HEK293 (cell line): ENCODE results near the gene ASF1B.

ENCODE experiments used
- CTCF ChIA-PET: fragments of 350-600 bp; formaldehyde crosslinking; extraction: SDS; loops from one replicate; lab custom pipeline; 2021; ENCODE audit warnings: antibody characterized with exemption; lab: Yijun Ruan, JAX
- POLR2A ChIA-PET: fragments of 300-600 bp; formaldehyde crosslinking; extraction: SDS; loops from one replicate; lab custom pipeline; 2020; ENCODE audit warnings: antibody characterized with exemption, inconsistent platforms; lab: Yijun Ruan, JAX
- H3K27ac ChIP-seq: fragments of 200-500 bp; sonication (Bioruptor generic); 2 replicates; pipeline ENCODE4 v1.5.1; 2014; ENCODE audit warnings: low read depth, low read length, control low read depth, inconsistent platforms; ENCODE audit errors: extremely low read depth
- H3K36me3 ChIP-seq, 2 experiments: fragments of 200-500 bp in 1 of 2; sonication (Bioruptor generic) in 1 of 2; 1 replicate in 1 of 2; 2 replicates in 1 of 2; pipeline ENCODE4 v1.5.1; 2014 to 2017; ENCODE audit warnings: inconsistent platforms in 2 of 2, low read length in 2 of 2; ENCODE audit not compliant: control insufficient read depth in 2 of 2, insufficient read depth in 1 of 2
- H3K4me1 ChIP-seq: fragments of 200-500 bp; sonication (Bioruptor generic); 2 replicates; pipeline ENCODE4 v1.5.1; 2014; ENCODE audit warnings: mild to moderate bottlenecking, low read length, inconsistent platforms; ENCODE audit not compliant: control insufficient read depth, insufficient read depth
- H3K4me3 ChIP-seq: 2 replicates; pipeline ENCODE4 v1.5.1; 2011; ENCODE audit warnings: low read depth, mild to moderate bottlenecking, control low read depth, low read length, moderate library complexity
- H3K9me3 ChIP-seq: fragments of 200-500 bp; sonication (Bioruptor generic); 2 replicates; pipeline ENCODE4 v1.5.1; 2014; ENCODE audit warnings: low read depth, low read length, inconsistent platforms; ENCODE audit not compliant: control insufficient read depth, insufficient read depth
- BCL11B ChIP-seq: fragments of 450-650 bp; formaldehyde crosslinking; IDR thresholded peaks from 2 replicates; pipeline ENCODE4 v1.5.1; 2016; ENCODE audit warnings: low read depth, missing biosample characterization, missing genetic modification characterization
- GLIS1 ChIP-seq: fragments of 450-650 bp; formaldehyde crosslinking; IDR thresholded peaks from 2 replicates; pipeline ENCODE4 v1.5.1; 2016; ENCODE audit warnings: missing biosample characterization, missing genetic modification characterization
- GLIS2 ChIP-seq: fragments of 450-650 bp; formaldehyde crosslinking; IDR thresholded peaks from 2 replicates; pipeline ENCODE4 v1.5.1; 2016; ENCODE audit warnings: missing biosample characterization, missing genetic modification characterization
- HOXA7 ChIP-seq: sonication (generic); formaldehyde crosslinking; IDR thresholded peaks from 2 replicates; pipeline ENCODE4 v1.8.1; 2022; ENCODE audit warnings: missing genetic modification reagents, borderline replicate concordance
- HOXC10 ChIP-seq: sonication (generic); formaldehyde crosslinking; IDR thresholded peaks from 2 replicates; pipeline ENCODE4 v1.8.1; 2023; ENCODE audit warnings: mild to moderate bottlenecking, missing genetic modification reagents
- ZBTB7A ChIP-seq: fragments of 450-650 bp; formaldehyde crosslinking; IDR thresholded peaks from 2 replicates; pipeline ENCODE4 v1.5.1; 2016; ENCODE audit warnings: low read depth, missing biosample characterization, missing genetic modification characterization
- ZNF132 ChIP-seq: fragments of 450-650 bp; formaldehyde crosslinking; IDR thresholded peaks from 2 replicates; pipeline ENCODE4 v1.5.1; 2017; ENCODE audit warnings: missing biosample characterization, missing genetic modification characterization, borderline replicate concordance
- ZNF16 ChIP-seq: fragments of 450-650 bp; formaldehyde crosslinking; IDR thresholded peaks from 2 replicates; pipeline ENCODE4 v1.5.1; 2016; ENCODE audit warnings: low read depth, missing biosample characterization, missing genetic modification characterization
- ZNF391 ChIP-seq: fragments of 450-650 bp; formaldehyde crosslinking; IDR thresholded peaks from 2 replicates; pipeline ENCODE4 v1.5.1; 2016; ENCODE audit warnings: low read depth, missing biosample characterization, missing genetic modification characterization, borderline replicate concordance
- ZNF426 ChIP-seq: fragments of 450-650 bp; formaldehyde crosslinking; IDR thresholded peaks from 2 replicates; pipeline ENCODE4 v1.5.1; 2017; ENCODE audit warnings: missing biosample characterization, missing genetic modification characterization, mild to moderate bottlenecking, inconsistent platforms, moderate library complexity
- ZNF513 ChIP-seq: fragments of 450-650 bp; IDR thresholded peaks from 2 replicates; pipeline ENCODE4 v1.5.1; 2018; ENCODE audit warnings: missing biosample characterization, missing genetic modification characterization
- TF ChIP-seq, protein P1 (sequence below): fragments of 450-650 bp; formaldehyde crosslinking; IDR thresholded peaks from 2 replicates; pipeline ENCODE4 v1.5.1; 2016; ENCODE audit warnings: missing biosample characterization, missing genetic modification characterization
- TF ChIP-seq, protein P2 (sequence below): fragments of 450-650 bp; formaldehyde crosslinking; IDR thresholded peaks from 2 replicates; pipeline ENCODE4 v1.5.1; 2016; ENCODE audit warnings: missing biosample characterization, missing genetic modification characterization

Gene ASF1B

GRCh38 chr19:14155371-14155770 is 19.0 kb upstream of the ASF1B start (continued):
- TF ChIP-seq ZNF513, result no peak

DNA sequence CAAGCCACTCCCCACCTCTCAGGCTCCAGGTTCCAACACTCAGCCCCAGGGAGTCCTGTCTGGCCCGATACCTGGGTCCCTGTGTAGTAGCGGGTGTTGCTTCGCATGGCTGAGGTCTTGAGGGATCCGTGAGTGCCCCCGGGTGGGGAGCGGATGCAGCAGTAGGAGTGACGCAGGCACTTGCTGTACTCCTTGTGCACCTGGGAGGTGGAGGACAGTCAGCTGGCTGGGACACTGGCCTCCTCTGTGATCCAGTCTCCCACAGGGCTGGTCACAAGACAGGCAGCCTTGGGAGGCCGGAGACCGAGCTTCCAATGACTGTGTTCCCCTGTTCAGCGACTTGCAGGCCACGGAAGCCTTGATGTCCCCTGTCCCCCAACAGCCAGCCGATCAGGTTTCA is 16.3 kb upstream of the ASF1B start:
- POLR2A ChIA-PET, result no interaction called here
- H3K36me3 ChIP-seq, result peaks cover 0 to 50% of the 10 kb centered on the region in 2 experiments; a peak in 2 of 3 replicates
- TF ChIP-seq, protein P1, sequence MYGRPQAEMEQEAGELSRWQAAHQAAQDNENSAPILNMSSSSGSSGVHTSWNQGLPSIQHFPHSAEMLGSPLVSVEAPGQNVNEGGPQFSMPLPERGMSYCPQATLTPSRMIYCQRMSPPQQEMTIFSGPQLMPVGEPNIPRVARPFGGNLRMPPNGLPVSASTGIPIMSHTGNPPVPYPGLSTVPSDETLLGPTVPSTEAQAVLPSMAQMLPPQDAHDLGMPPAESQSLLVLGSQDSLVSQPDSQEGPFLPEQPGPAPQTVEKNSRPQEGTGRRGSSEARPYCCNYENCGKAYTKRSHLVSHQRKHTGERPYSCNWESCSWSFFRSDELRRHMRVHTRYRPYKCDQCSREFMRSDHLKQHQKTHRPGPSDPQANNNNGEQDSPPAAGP (tag by site-specific recombination), result no peak
- TF ChIP-seq GLIS1 (tag by site-specific recombination) (peak; percentile 97), GLIS2 (tag by site-specific recombination) (0 out of 2 replicates have a peak, but pooled peaks have one; percentile 10)
- CTCF ChIA-PET, result interaction anchor here (0.7 kb wide), 1 partner anchor 44 kb away, joined by 3 read pairs; no protein-coding TSS in a partner anchor
- H3K4me3 ChIP-seq, result no peak overlapping the region
- H3K9me3 ChIP-seq, result no peaks in the 10 kb centered on the region
- H3K27ac ChIP-seq, result no peak overlapping the region
- H3K4me1 ChIP-seq, result no peaks in the 10 kb centered on the region

- H3K36me3 ChIP-seq, result peaks cover 0 to 35% of the 10 kb centered on the region in 2 experiments; a peak in 2 of 3 replicates
- no peak for TF ChIP-seq BCL11B (tag by site-specific recombination)
- TF ChIP-seq ZBTB7A (tag by site-specific recombination), result no peak
- no peak for TF ChIP-seq ZNF426
- TF ChIP-seq, protein P2, sequence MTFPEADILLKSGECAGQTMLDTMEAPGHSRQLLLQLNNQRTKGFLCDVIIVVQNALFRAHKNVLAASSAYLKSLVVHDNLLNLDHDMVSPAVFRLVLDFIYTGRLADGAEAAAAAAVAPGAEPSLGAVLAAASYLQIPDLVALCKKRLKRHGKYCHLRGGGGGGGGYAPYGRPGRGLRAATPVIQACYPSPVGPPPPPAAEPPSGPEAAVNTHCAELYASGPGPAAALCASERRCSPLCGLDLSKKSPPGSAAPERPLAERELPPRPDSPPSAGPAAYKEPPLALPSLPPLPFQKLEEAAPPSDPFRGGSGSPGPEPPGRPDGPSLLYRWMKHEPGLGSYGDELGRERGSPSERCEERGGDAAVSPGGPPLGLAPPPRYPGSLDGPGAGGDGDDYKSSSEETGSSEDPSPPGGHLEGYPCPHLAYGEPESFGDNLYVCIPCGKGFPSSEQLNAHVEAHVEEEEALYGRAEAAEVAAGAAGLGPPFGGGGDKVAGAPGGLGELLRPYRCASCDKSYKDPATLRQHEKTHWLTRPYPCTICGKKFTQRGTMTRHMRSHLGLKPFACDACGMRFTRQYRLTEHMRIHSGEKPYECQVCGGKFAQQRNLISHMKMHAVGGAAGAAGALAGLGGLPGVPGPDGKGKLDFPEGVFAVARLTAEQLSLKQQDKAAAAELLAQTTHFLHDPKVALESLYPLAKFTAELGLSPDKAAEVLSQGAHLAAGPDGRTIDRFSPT (tag by site-specific recombination), result 0 out of 2 replicates have a peak, but pooled peaks have one; percentile 17
- TF ChIP-seq ZNF391 (tag by site-specific recombination), result no peak
- TF ChIP-seq ZNF16 (tag by site-specific recombination), result no peak
- no peak for TF ChIP-seq HOXA7 (CRISPR knock-in tag)
- TF ChIP-seq ZNF132 (tag by site-specific recombination), result no peak
- no peak for TF ChIP-seq HOXC10 (CRISPR knock-in tag)
- no peaks in the 10 kb centered on the region for H3K9me3 ChIP-seq
- H3K4me3 ChIP-seq, result no peak overlapping the region
- ChIA-PET POLR2A (interaction anchor here (0.9 kb wide), 1 partner anchor 254 kb away, joined by 3 read pairs; no protein-coding TSS in a partner anchor), CTCF (no interaction called here)
- H3K4me1 ChIP-seq, result no peaks in the 10 kb centered on the region
- no peak overlapping the region for H3K27ac ChIP-seq
Measured at GRCh38 chr19:14150770-14151661, 14.6 kb upstream of the ASF1B start.
